HEK293T (cell line): ENCODE measurements around the gene NT5DC2.

Experiments used
- CTCF ChIA-PET: fragments of 350-600 bp; formaldehyde crosslinking; extraction: SDS; loops from one replicate; lab custom pipeline; 2021; ENCODE audit warnings: antibody characterized with exemption, inconsistent platforms; lab: Yijun Ruan, JAX
- POLR2A ChIA-PET: fragments of 350-600 bp; formaldehyde crosslinking; extraction: SDS; loops from one replicate; lab custom pipeline; 2020; ENCODE audit warnings: antibody characterized with exemption, inconsistent platforms; lab: Yijun Ruan, JAX
- DNase-seq: peaks from one replicate; pipeline ENCODE4 v3.0.0; 2012; ENCODE audit warnings: mixed read lengths; ENCODE audit errors: extremely low spot score
- ARNT ChIP-seq: fragments of 450-650 bp; IDR thresholded peaks from 2 replicates; pipeline ENCODE4 v1.6.1; 2017; ENCODE audit warnings: mild to moderate bottlenecking
- BHLHE40 ChIP-seq: fragments of 450-650 bp; IDR thresholded peaks from 2 replicates; pipeline ENCODE4 v1.6.1; 2016; ENCODE audit warnings: mild to moderate bottlenecking, moderate library complexity, borderline replicate concordance
- CTBP1 ChIP-seq: fragments of 450-650 bp; IDR thresholded peaks from 2 replicates; pipeline ENCODE4 v1.6.1; 2016; ENCODE audit warnings: borderline replicate concordance
- ELF4 ChIP-seq: fragments of 450-650 bp; IDR thresholded peaks from 2 replicates; pipeline ENCODE4 v1.6.1; 2017; ENCODE audit warnings: antibody characterized with exemption
- FOXA1 ChIP-seq: fragments of 450-650 bp; IDR thresholded peaks from 2 replicates; pipeline ENCODE4 v1.6.1; 2016; ENCODE audit warnings: mild to moderate bottlenecking
- FOXK2 ChIP-seq: fragments of 450-650 bp; IDR thresholded peaks from 2 replicates; pipeline ENCODE4 v1.6.1; 2016; ENCODE audit warnings: mild to moderate bottlenecking
- FOXM1 ChIP-seq: fragments of 450-650 bp; IDR thresholded peaks from 2 replicates; pipeline ENCODE4 v1.6.1; 2017; ENCODE audit warnings: mild to moderate bottlenecking, borderline replicate concordance
- HDGF ChIP-seq: fragments of 450-650 bp; IDR thresholded peaks from 2 replicates; pipeline ENCODE4 v1.6.1; 2017; ENCODE audit warnings: antibody characterized with exemption, borderline replicate concordance
- L3MBTL2 ChIP-seq: fragments of 450-650 bp; conservative IDR thresholded peaks from 2 replicates; pipeline ENCODE4 v1.6.1; 2016; ENCODE audit warnings: mild to moderate bottlenecking
- LEF1 ChIP-seq: fragments of 450-650 bp; IDR thresholded peaks from 2 replicates; pipeline ENCODE4 v1.6.1; 2017; ENCODE audit warnings: mild to moderate bottlenecking, borderline replicate concordance
- NFRKB ChIP-seq: fragments of 450-650 bp; IDR thresholded peaks from 2 replicates; pipeline ENCODE4 v1.6.1; 2016; ENCODE audit warnings: mild to moderate bottlenecking, moderate library complexity
- SP1 ChIP-seq: fragments of 450-650 bp; IDR thresholded peaks from 2 replicates; pipeline ENCODE4 v1.6.1; 2017
- SUZ12 ChIP-seq: fragments of 450-650 bp; IDR thresholded peaks from 2 replicates; pipeline ENCODE4 v1.6.1; 2016; ENCODE audit warnings: mild to moderate bottlenecking
- TARDBP ChIP-seq: fragments of 450-650 bp; IDR thresholded peaks from 2 replicates; pipeline ENCODE4 v1.6.1; 2016
- ZNF384 ChIP-seq: fragments of 450-650 bp; IDR thresholded peaks from 2 replicates; pipeline ENCODE4 v1.6.1; 2016
- TF ChIP-seq, protein P1 (sequence below): fragments of 450-650 bp; IDR thresholded peaks from 2 replicates; pipeline ENCODE4 v1.6.1; 2016

The NT5DC2 gene

GRCh38 chr3:52501046-52501445 lies 32.6 kb downstream of the NT5DC2 start:
- no peak for TF ChIP-seq NFRKB
- no peak for TF ChIP-seq LEF1
- TF ChIP-seq FOXA1: no peak
- no peak for TF ChIP-seq CTBP1
- no peak for TF ChIP-seq ZNF384
- TF ChIP-seq BHLHE40: no peak
- POLR2A ChIA-PET: no interaction called here
- CTCF ChIA-PET: no interaction called here
- no peak for DNase-seq

DNA sequence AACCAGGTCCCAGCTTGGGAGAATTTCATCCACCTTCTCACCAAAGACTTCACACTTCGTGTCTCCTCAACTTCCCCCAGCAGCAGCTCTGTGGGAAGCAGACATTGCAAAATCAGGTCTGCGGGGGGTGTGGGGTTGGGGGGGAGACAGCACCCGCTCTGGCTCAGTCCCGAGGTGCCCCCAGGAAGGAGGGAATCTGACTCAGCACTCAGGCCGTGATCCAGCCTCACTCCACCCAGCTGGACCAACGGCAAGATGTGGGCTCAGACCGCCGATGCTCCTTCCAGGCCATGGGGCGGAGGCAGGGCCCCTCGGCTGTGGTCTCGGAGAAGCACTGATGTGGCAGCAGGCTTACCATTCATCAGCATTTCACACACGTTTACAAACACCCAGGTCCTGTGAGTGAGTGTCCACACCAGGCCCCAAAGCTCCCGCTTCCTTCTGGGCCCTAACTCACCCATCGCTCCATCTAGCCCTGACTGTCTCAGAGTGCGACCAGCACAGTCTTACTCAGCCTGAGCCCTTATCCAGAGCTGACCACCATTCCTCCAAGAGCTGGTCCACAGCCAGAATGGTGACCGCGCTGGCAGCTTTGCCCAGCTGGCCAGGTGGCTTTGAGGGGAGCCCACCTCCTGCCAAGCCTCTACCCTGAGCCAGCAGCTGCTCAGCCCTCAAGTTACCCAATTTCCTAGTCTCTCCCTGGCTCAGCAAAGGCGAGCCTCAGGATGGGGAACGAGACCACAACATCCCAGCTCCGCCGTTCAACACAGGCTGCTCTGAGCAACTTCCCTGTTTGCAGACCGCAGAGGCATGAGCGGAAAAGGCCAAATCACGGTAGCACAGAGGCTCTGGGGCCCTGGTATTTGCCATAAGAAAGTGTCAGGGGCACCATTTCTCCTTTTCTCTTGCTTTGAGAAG lies 35.3 kb downstream of the NT5DC2 start:
- no peak for DNase-seq
- POLR2A ChIA-PET: no interaction called here
- TF ChIP-seq FOXA1: no peak
- no peak for TF ChIP-seq FOXK2
- CTCF ChIA-PET: no interaction called here

DNA sequence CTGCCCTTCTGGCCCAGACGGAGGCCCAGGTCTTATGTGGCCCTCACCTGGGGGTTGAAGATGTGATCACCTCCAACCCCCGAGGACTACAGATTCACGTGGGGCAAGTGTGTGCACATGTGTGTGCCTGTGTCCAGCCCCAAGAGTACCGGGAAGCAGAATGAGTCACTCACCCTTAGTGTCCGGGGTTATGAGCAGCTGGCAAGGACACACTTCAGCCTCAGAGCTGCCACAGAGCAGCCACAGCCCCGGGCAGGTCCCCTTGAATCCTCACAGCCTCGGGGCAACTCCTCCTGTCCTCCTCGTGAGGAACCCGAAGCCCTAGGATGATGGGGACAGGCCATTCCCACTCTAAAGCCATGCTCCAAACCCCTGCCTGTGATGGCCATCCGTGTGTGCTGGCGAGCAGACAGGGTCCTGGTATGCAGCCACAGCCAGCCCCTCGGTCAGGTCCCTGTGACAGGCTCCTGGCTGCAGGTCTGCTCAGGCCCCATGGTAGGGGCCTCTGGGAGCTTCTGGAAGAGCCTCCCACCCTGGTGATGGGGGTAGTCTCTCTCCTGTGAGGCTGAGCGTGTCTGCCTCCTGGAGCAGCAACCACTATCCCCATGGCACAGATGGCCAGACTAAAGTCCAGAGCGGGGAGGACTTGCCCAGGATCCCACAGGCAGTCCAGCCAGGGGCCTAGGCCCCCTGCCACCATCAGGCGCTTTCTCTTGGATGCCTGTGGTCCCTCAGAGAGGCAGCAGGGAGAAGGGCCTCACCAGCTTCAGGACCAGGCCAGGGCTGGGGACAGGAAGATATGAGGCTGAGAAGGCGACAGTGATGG lies 37.7 kb downstream of the NT5DC2 start:
- no peak for DNase-seq
- no peak for TF ChIP-seq ELF4
- TF ChIP-seq L3MBTL2: no peak
- TF ChIP-seq, protein P1, sequence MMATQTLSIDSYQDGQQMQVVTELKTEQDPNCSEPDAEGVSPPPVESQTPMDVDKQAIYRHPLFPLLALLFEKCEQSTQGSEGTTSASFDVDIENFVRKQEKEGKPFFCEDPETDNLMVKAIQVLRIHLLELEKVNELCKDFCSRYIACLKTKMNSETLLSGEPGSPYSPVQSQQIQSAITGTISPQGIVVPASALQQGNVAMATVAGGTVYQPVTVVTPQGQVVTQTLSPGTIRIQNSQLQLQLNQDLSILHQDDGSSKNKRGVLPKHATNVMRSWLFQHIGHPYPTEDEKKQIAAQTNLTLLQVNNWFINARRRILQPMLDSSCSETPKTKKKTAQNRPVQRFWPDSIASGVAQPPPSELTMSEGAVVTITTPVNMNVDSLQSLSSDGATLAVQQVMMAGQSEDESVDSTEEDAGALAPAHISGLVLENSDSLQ: no peak
- TF ChIP-seq HDGF: no peak
- TF ChIP-seq TARDBP: no peak
- TF ChIP-seq SP1: no peak
- TF ChIP-seq BHLHE40: no peak
- TF ChIP-seq SUZ12: no peak
- TF ChIP-seq FOXA1: no peak
- no peak for TF ChIP-seq ARNT
- POLR2A ChIA-PET: no interaction called here
- CTCF ChIA-PET: no interaction called here

DNA sequence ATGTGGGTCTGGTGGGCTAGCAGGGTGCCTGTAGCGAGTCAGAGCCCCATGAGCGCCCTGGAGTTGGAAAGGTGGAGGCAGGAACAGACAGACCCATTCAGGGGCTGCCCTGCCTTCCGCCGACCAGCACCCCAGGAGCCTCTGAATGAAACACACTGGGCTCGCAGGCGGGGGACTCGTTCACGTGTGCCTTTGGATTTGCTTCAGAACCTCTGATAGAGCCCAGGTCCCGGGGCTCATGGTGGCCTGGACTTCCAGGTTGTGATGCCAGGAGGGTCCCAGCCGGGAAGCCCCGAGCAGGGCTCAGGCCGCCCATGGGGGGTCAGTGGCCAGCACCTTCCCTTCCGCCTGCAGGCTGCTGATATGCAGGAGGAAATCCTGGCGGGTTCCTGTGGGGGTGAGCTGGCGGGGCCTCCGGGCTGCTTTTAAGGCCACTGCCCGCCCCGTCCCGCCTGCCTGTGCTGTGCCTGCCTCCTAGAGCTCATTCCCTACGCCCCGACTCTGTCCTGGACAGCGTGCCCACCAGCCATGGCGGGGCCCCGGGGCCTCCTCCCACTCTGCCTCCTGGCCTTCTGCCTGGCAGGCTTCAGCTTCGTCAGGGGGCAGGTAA lies 38.7 kb downstream of the NT5DC2 start, which contains the start of gene STAB1:
TSS of gene STAB1 (plus strand) at position 453 of the 610 bp plus-strand sequence. CDS start at position 529, 76 bp downstream.
- ChIA-PET CTCF (no interaction called here), POLR2A (no interaction called here)
- DNase-seq: no peak
- no peak for TF ChIP-seq ARNT
- no peak for TF ChIP-seq L3MBTL2
- TF ChIP-seq ELF4: no peak
- TF ChIP-seq, protein P1: no peak
- no peak for TF ChIP-seq SUZ12

DNA sequence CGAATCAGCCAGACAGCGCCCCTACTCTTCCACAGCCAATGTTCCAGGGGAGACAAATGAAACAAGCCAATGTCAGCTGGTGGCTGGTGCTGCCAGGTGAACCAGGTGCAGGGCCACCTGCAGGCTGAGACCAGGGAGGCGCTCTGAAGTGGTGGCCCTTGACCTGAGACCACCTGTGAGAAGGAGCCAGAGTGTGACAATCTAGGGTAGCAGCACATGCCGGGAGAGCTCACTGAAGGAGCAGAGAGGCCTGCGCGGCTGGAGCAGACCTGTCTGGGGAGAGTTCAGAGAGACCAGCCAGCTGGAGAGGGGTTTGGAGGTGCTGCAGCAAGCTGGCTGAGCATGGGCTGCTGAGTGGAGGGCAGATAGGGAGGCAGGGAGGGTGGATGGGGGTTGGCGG lies 39.2 kb downstream of the NT5DC2 start:
- ChIA-PET POLR2A (no interaction called here), CTCF (no interaction called here)
- no peak for DNase-seq
- no peak for TF ChIP-seq HDGF
- TF ChIP-seq, protein P1: no peak
- TF ChIP-seq ARNT: no peak
- no peak for TF ChIP-seq SP1
- no peak for TF ChIP-seq FOXA1
- no peak for TF ChIP-seq L3MBTL2
- TF ChIP-seq SUZ12: no peak
- no peak for TF ChIP-seq FOXK2
- TF ChIP-seq FOXM1: no peak
- TF ChIP-seq ZNF384: no peak
- TF ChIP-seq TARDBP: no peak
- TF ChIP-seq LEF1: no peak
- no peak for TF ChIP-seq NFRKB
- no peak for TF ChIP-seq BHLHE40

- TF ChIP-seq HDGF: no peak
- TF ChIP-seq SP1: no peak
- no peak for TF ChIP-seq ZNF384
- no peak for TF ChIP-seq FOXM1
- TF ChIP-seq FOXA1: no peak
- no peak for TF ChIP-seq NFRKB
- TF ChIP-seq ELF4: no peak
- no peak for TF ChIP-seq TARDBP
- no peak for TF ChIP-seq SUZ12
- no peak for TF ChIP-seq LEF1
- TF ChIP-seq FOXK2: no peak
- CTCF ChIA-PET: no interaction called here
- POLR2A ChIA-PET: no interaction called here
Measured at GRCh38 chr3:52493232-52494017, 40.2 kb downstream of the NT5DC2 start.

More at GRCh38 chr3:52493232-52494017, 40.2 kb downstream of the NT5DC2 start:
- DNase-seq: no peak
